Adipocyte (in vitro differentiated cells): ENCODE data around the gene NPC1.

Experiments
- DNase-seq: peaks from one replicate; pipeline ENCODE4 v3.0.0-alpha.2; 2015; ENCODE audit warnings: low read depth
- H3K27me3 ChIP-seq: replicated peaks from 2 replicates; pipeline ENCODE4 v1.7.0; 2013; ENCODE audit warnings: mild to moderate bottlenecking, low read length, moderate library complexity; ENCODE audit not compliant: control insufficient read depth, insufficient read depth
- H3K36me3 ChIP-seq: 2 replicates; pipeline ENCODE4 v1.7.0; 2013; ENCODE audit warnings: low read length, mild to moderate bottlenecking, moderate library complexity; ENCODE audit not compliant: control insufficient read depth, insufficient read depth, severe bottlenecking
- H3K4me1 ChIP-seq: 2 replicates; pipeline ENCODE4 v1.7.0; 2013; ENCODE audit warnings: mild to moderate bottlenecking, low read length, moderate library complexity; ENCODE audit not compliant: control insufficient read depth, insufficient read depth
- H3K4me3 ChIP-seq: 2 replicates; pipeline ENCODE4 v1.7.0; 2013; ENCODE audit warnings: mild to moderate bottlenecking, low read length, moderate library complexity
- H3K9ac ChIP-seq: 2 replicates; pipeline ENCODE4 v1.7.0; 2013; ENCODE audit warnings: mild to moderate bottlenecking, low read length, moderate library complexity
- H3K9me3 ChIP-seq: 2 replicates; pipeline ENCODE4 v1.7.0; 2013; ENCODE audit warnings: mild to moderate bottlenecking, low read length, moderate library complexity; ENCODE audit not compliant: control insufficient read depth

Gene NPC1

DNA sequence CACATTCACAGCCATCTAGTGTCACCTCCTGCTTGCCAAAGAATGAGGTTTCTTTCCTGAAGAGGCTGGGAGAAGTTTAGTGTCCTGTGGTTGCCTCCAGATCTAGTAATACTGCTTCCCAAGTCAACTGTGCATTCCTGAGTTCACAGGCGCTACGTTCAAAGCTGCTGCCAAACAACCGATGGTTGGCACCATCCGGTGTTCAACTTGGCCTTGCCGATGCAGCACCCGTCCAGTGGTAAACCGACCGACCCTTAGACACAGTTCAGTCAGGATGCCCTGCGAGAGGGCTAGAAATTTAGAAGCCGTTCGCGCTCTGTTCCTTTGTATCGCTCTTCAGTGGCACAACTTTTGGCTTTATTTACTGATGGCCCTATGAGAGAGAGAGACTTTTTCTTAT lies 54.4 kb downstream of the NPC1 start:
- Histone ChIP-seq H3K4me1 (peaks cover 24% of the 10 kb centered on the region), H3K9ac (no peak overlapping the region), H3K4me3 (no peak overlapping the region), H3K27me3 (no peaks in the 10 kb centered on the region), H3K9me3 (no peaks in the 10 kb centered on the region), H3K36me3 (peaks cover 94% of the 10 kb centered on the region)
- no peak for DNase-seq

- H3K4me3 ChIP-seq = no peak overlapping the region
- H3K27me3 ChIP-seq = no peaks in the 10 kb centered on the region
- no peaks in the 10 kb centered on the region for H3K9me3 ChIP-seq
- H3K36me3 ChIP-seq = peaks cover 91% of the 10 kb centered on the region
- peaks cover 24% of the 10 kb centered on the region for H3K4me1 ChIP-seq
- H3K9ac ChIP-seq = no peak overlapping the region
- no peak for DNase-seq
Observed at GRCh38 chr18:23530195-23530594, 56.1 kb downstream of the NPC1 start.

DNA sequence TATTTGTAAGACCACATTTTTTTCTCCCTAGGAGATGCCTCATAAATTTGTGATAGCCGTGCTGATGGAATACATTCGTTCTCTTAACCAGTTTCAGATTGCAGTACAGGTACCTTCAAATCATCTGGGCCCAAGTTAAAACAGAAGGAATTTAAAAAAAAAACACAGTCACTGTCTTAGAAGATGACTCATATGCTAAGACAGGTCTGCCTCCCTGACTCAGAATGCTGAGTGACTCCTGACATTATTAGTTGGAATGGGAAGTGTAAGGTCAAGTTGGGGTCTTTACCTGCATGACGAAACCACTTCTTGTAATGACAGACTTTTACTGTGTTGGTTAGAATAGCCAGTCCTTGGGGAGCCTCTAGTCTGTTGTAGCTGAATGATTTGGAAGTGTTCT lies 56.7 kb downstream of the NPC1 start:
- Histone ChIP-seq H3K4me3 (no peak overlapping the region), H3K9ac (no peak overlapping the region), H3K36me3 (peaks cover 86% of the 10 kb centered on the region), H3K27me3 (no peaks in the 10 kb centered on the region), H3K4me1 (peaks cover 24% of the 10 kb centered on the region), H3K9me3 (no peaks in the 10 kb centered on the region)
- peak; percentile 26 for DNase-seq

- peak overlapping the region; percentile 8 for H3K9ac ChIP-seq
- H3K4me1 ChIP-seq = peaks cover 24% of the 10 kb centered on the region
- no peaks in the 10 kb centered on the region for H3K9me3 ChIP-seq
- H3K27me3 ChIP-seq = no peaks in the 10 kb centered on the region
- H3K4me3 ChIP-seq = no peak overlapping the region
- DNase-seq = no peak
- H3K36me3 ChIP-seq = peaks cover 86% of the 10 kb centered on the region
Observed at GRCh38 chr18:23528580-23529472, 57.5 kb downstream of the NPC1 start.

- peaks cover 86% of the 10 kb centered on the region for H3K36me3 ChIP-seq
- H3K9ac ChIP-seq = no peak overlapping the region
- H3K9me3 ChIP-seq = no peaks in the 10 kb centered on the region
- DNase-seq = no peak
- H3K27me3 ChIP-seq = no peaks in the 10 kb centered on the region
- peaks cover 24% of the 10 kb centered on the region for H3K4me1 ChIP-seq
- no peak overlapping the region for H3K4me3 ChIP-seq
Observed at GRCh38 chr18:23526501-23527063, 59.7 kb downstream of the NPC1 start.

DNA sequence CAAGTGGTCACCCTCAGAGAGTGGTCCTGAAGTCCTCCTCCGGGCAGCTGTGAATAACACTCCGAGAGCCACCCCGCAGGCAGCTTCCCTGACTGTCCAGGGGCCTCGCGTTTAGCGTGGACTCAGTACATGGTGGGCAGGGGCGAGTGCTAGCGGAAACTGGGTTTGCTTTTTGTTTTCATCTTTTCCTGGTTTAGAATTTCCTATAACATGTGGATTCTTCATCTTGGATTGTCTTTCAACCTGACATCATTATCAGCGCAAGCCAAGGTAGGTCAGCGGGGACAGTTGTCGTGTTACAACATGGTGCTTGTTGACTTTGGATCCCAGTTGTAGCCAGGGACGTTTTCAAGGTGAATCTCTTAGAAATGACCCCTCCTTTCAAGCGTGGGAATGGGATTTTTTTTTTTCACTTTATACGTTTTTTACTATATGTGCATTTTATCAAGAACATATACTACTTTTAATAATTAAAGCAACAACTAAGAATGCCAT lies 62.0 kb downstream of the NPC1 start:
- H3K4me3 ChIP-seq = no peak overlapping the region
- H3K27me3 ChIP-seq = no peaks in the 10 kb centered on the region
- no peaks in the 10 kb centered on the region for H3K9me3 ChIP-seq
- peaks cover 14% of the 10 kb centered on the region for H3K4me1 ChIP-seq
- peaks cover 85% of the 10 kb centered on the region for H3K36me3 ChIP-seq
- H3K9ac ChIP-seq = no peak overlapping the region
- DNase-seq = no peak

- peaks cover 86% of the 10 kb centered on the region for H3K36me3 ChIP-seq
- H3K9ac ChIP-seq = no peak overlapping the region
- H3K4me1 ChIP-seq = peaks cover 8% of the 10 kb centered on the region
- no peaks in the 10 kb centered on the region for H3K27me3 ChIP-seq
- no peak overlapping the region for H3K4me3 ChIP-seq
- H3K9me3 ChIP-seq = no peaks in the 10 kb centered on the region
- peak; percentile 75 for DNase-seq
Observed at GRCh38 chr18:23523429-23524212, 62.7 kb downstream of the NPC1 start.

- Histone ChIP-seq H3K4me1 (no peaks in the 10 kb centered on the region), H3K9ac (no peak overlapping the region), H3K36me3 (peaks cover 89% of the 10 kb centered on the region), H3K9me3 (no peaks in the 10 kb centered on the region), H3K4me3 (no peak overlapping the region), H3K27me3 (no peaks in the 10 kb centered on the region)
- DNase-seq = no peak
Observed at GRCh38 chr18:23521907-23522306, 64.4 kb downstream of the NPC1 start.

DNA sequence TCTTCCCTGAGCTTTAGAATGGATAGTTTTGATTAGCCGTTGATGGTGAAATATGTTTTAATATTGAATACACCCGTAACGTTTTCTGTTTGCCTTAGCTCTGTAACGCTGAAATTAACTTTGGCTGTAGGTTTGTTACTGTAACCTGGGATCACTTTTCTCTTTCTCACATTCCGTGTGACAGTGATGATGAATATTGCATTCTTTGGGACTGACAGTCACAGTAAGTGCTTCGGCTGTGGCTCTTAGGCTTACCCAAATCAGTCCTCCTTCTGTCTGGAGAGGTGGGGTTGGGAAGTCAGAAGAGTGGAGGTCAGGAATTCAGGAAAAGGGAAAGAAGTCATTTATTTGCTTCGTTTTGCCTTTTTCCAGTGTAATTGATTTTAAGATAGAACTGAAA lies 65.0 kb downstream of the NPC1 start:
- Histone ChIP-seq H3K9ac (no peak overlapping the region), H3K4me1 (peaks cover under 1% of the 10 kb centered on the region), H3K4me3 (no peak overlapping the region), H3K27me3 (no peaks in the 10 kb centered on the region), H3K9me3 (no peaks in the 10 kb centered on the region), H3K36me3 (peaks cover 89% of the 10 kb centered on the region)
- DNase-seq = no peak

DNA sequence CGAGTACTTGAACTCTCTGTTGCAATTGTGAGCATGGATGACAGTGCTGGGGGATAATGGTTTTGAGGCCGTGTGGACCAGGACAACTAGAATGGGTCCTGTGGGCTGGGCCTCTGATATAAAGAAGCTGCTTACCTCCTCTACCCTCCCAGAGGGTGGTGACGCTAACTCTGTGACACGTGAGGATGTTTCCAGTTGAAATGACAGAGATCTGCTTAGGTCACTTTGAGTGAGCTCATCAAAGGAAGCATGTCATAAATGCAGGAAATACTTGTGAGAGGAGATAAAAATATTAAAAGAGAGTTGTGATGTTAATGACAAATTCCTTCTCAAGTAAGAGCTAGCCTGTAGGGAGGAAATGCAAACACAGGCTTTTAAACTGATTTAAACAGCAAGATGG lies 66.6 kb downstream of the NPC1 start:
- Histone ChIP-seq H3K9me3 (no peaks in the 10 kb centered on the region), H3K27me3 (no peaks in the 10 kb centered on the region), H3K9ac (no peak overlapping the region), H3K36me3 (peaks cover 85% of the 10 kb centered on the region), H3K4me3 (no peak overlapping the region), H3K4me1 (peaks cover 13% of the 10 kb centered on the region)
- DNase-seq = no peak

- Histone ChIP-seq H3K9ac (no peak overlapping the region), H3K27me3 (no peaks in the 10 kb centered on the region), H3K9me3 (no peaks in the 10 kb centered on the region), H3K4me1 (peaks cover 19% of the 10 kb centered on the region), H3K36me3 (peaks cover 61% of the 10 kb centered on the region), H3K4me3 (no peak overlapping the region)
- peak; percentile 91 for DNase-seq
Observed at GRCh38 chr18:23515911-23516546, 70.3 kb downstream of the NPC1 start.
